Endodermal cell (in vitro differentiated cells): ENCODE measurements around the gene UNC5B. TPM values are rescaled to one million over a fixed set of nuclear protein-coding genes. Genes with fewer than 3 reads are reported as not detected.
A peak's percentile ranks its signal among the peaks of the same experiment; 100 is the strongest.

ENCODE experiments used
- DNase-seq: peaks from one replicate; pipeline ENCODE4 v3.0.0-alpha.2; 2017
- H3K27ac ChIP-seq: 2 replicates; pipeline ENCODE4 v1.5.1; 2013; ENCODE audit warnings: mild to moderate bottlenecking, low read depth, low read length, moderate library complexity
- H3K27me3 ChIP-seq: 2 replicates; pipeline ENCODE4 v1.6.1; 2013; ENCODE audit warnings: mild to moderate bottlenecking, low read length, moderate library complexity; ENCODE audit not compliant: insufficient read depth, control insufficient read depth, poor library complexity, severe bottlenecking
- H3K36me3 ChIP-seq: 2 replicates; pipeline ENCODE4 v1.7.0; 2013; ENCODE audit warnings: mild to moderate bottlenecking, low read length, moderate library complexity; ENCODE audit not compliant: control insufficient read depth, insufficient read depth
- H3K4me1 ChIP-seq: one replicate; pipeline ENCODE4 v1.7.0; 2013; ENCODE audit warnings: low read length; ENCODE audit not compliant: control insufficient read depth, insufficient read depth
- H3K4me3 ChIP-seq: 2 replicates; pipeline ENCODE4 v1.5.1; 2013; ENCODE audit warnings: mild to moderate bottlenecking, low read length, moderate library complexity
- H3K9ac ChIP-seq: 2 replicates; pipeline ENCODE4 v1.6.1; 2013; ENCODE audit warnings: mild to moderate bottlenecking, low read length, moderate library complexity; ENCODE audit not compliant: poor library complexity, severe bottlenecking; ENCODE audit errors: extremely low read depth
- H3K9me3 ChIP-seq: 2 replicates; pipeline ENCODE4 v1.6.1; 2013; ENCODE audit warnings: mild to moderate bottlenecking, low read length, moderate library complexity; ENCODE audit not compliant: control insufficient read depth
- H3K27ac Mint-ChIP-seq: 2 replicates; pipeline ENCODE4 v1.8.0; 2020; ENCODE audit warnings: mixed read lengths
- H3K27me3 Mint-ChIP-seq: 2 replicates; pipeline ENCODE4 v1.8.0; 2021; ENCODE audit warnings: mild to moderate bottlenecking, mixed read lengths; ENCODE audit not compliant: insufficient read depth
- H3K36me3 Mint-ChIP-seq: 2 replicates; pipeline ENCODE4 v1.8.0; 2020; ENCODE audit warnings: low read depth, mixed read lengths
- H3K4me1 Mint-ChIP-seq: 2 replicates; pipeline ENCODE4 v1.8.0; 2020; ENCODE audit warnings: mixed read lengths
- H3K4me3 Mint-ChIP-seq: 2 replicates; pipeline ENCODE4 v1.8.0; 2020; ENCODE audit warnings: mild to moderate bottlenecking, moderate library complexity, mixed read lengths
- H3K9me3 Mint-ChIP-seq: 2 replicates; pipeline ENCODE4 v1.8.0; 2020; ENCODE audit warnings: mild to moderate bottlenecking, mixed read lengths
- CTCF ChIP-seq: fragments of 200-600 bp; sonication (generic); conservative IDR thresholded peaks from 2 replicates; pipeline ENCODE4 v1.5.0; 2021; ENCODE audit warnings: antibody characterized with exemption, mild to moderate bottlenecking
- WGBS, 2 experiments: methylation state at CpG; one replicate each; pipeline versions ENCODE4 v1.1.5 to v1.1.7; 2013; ENCODE audit warnings: missing lambda C conversion rate in 2 of 2, mixed read lengths in 1 of 2; ENCODE audit not compliant: insufficient coverage in 1 of 2, insufficient read length in 1 of 2; 5-methylcytosine and 5-hydroxymethylcytosine counted together
- total RNA-seq, 2 donors: library from RNA; stranded (reverse); fragmentation: NEBNext Ultra II Directional in 1 of 2; extraction: Animal tissue kit (Norgen Biotek cat#: 25700) in 1 of 2; gene quantifications; 2 replicates in 1 of 2; 3 replicates in 1 of 2; pipeline ENCODE4 v1.2.1, GENCODE V29; 2021

Gene UNC5B
- total RNA-seq, 2 donors from 2014 or later, result 9.7 to 14.5 TPM

GRCh38 chr10:71323407-71323806 lies 111.0 kb downstream of the UNC5B start:
- Histone ChIP-seq H3K9me3 (no peaks in the 10 kb centered on the region), H3K27me3 (no peaks in the 10 kb centered on the region), H3K36me3 (peaks cover 15% of the 10 kb centered on the region), H3K4me1 (peaks cover 7% of the 10 kb centered on the region), H3K4me3 (no peak overlapping the region), H3K9ac (no peak overlapping the region), H3K27ac (no peak overlapping the region)
- H3K4me3 Mint-ChIP-seq, result no peak overlapping the region
- H3K36me3 Mint-ChIP-seq, result peaks cover 30% of the 10 kb centered on the region
- H3K9me3 Mint-ChIP-seq, result no peaks in the 10 kb centered on the region
- WGBS, 2 experiments, result 88 to 90% methylated on average over 3 to 4 of the region's 4 CpGs
- H3K4me1 Mint-ChIP-seq, result peaks cover 10% of the 10 kb centered on the region
- no peak for TF ChIP-seq CTCF
- no peak overlapping the region for H3K27ac Mint-ChIP-seq
- H3K27me3 Mint-ChIP-seq, result no peaks in the 10 kb centered on the region
- DNase-seq, result no peak

- Mint-ChIP-seq H3K36me3 (peaks cover 33% of the 10 kb centered on the region), H3K4me1 (peaks cover 8% of the 10 kb centered on the region), H3K27ac (peak overlapping the region; percentile 35), H3K4me3 (no peak overlapping the region), H3K9me3 (no peaks in the 10 kb centered on the region), H3K27me3 (no peaks in the 10 kb centered on the region)
- peaks cover 15% of the 10 kb centered on the region for H3K36me3 ChIP-seq
- no peak overlapping the region for H3K4me3 ChIP-seq
- no peak overlapping the region for H3K27ac ChIP-seq
- no peak for DNase-seq
- H3K27me3 ChIP-seq, result no peaks in the 10 kb centered on the region
- no peak overlapping the region for H3K9ac ChIP-seq
- peaks cover 5% of the 10 kb centered on the region for H3K4me1 ChIP-seq
- no peak for TF ChIP-seq CTCF
- 93 to 100% methylated on average over 3 to 9 of the region's 9 CpGs for WGBS, 2 experiments
- H3K9me3 ChIP-seq, result no peaks in the 10 kb centered on the region
These were observed 112.4 kb downstream of the UNC5B start for GRCh38 chr10:71324743-71325142.

- peaks cover 3% of the 10 kb centered on the region for H3K4me1 ChIP-seq
- Mint-ChIP-seq H3K27ac (no peak overlapping the region), H3K9me3 (no peaks in the 10 kb centered on the region), H3K4me3 (no peak overlapping the region), H3K36me3 (peaks cover 33% of the 10 kb centered on the region), H3K4me1 (peaks cover 3% of the 10 kb centered on the region), H3K27me3 (no peaks in the 10 kb centered on the region)
- H3K27me3 ChIP-seq, result no peaks in the 10 kb centered on the region
- TF ChIP-seq CTCF, result no peak
- no peak overlapping the region for H3K9ac ChIP-seq
- no peaks in the 10 kb centered on the region for H3K9me3 ChIP-seq
- no peak overlapping the region for H3K27ac ChIP-seq
- H3K4me3 ChIP-seq, result no peak overlapping the region
- DNase-seq, result no peak
- 90 to 96% methylated on average over 5 to 6 of the region's 6 CpGs for WGBS, 2 experiments
- H3K36me3 ChIP-seq, result peaks cover 15% of the 10 kb centered on the region
These were observed 112.9 kb downstream of the UNC5B start for GRCh38 chr10:71325267-71325666.
